WTC11 (cell line): ENCODE results near the gene OAF.

ENCODE experiments used
- SMAD3 ChIP-seq: sonication (generic); formaldehyde crosslinking; IDR thresholded peaks from 2 replicates; pipeline ENCODE4 v1.8.0; 2022; ENCODE audit warnings: missing genetic modification reagents, mild to moderate bottlenecking, borderline replicate concordance
- USF2 ChIP-seq: sonication (generic); formaldehyde crosslinking; IDR thresholded peaks from 2 replicates; pipeline ENCODE4 v1.8.1; 2023; ENCODE audit warnings: mild to moderate bottlenecking, missing genetic modification reagents, moderate library complexity
- ZNF281 ChIP-seq: sonication (generic); formaldehyde crosslinking; IDR thresholded peaks from 2 replicates; pipeline ENCODE4 v1.8.0; 2023; ENCODE audit warnings: mild to moderate bottlenecking, missing genetic modification reagents

- TF ChIP-seq USF2 (CRISPR knock-in tag) (no peak), SMAD3 (no peak), ZNF281 (CRISPR knock-in tag) (no peak)
These were observed 16.5 kb downstream of the OAF start for GRCh38 chr11:120227228-120227852.
